Limb (tissue), 2 donors: ENCODE measurements around the gene MST1.
A peak's percentile ranks its signal among the peaks of the same experiment; 100 is the strongest.

Experiments used
- DNase-seq, 2 donors: peaks; one replicate each; pipeline ENCODE4 v3.0.0-alpha.2; 2016; ENCODE audit errors: extremely low spot score in 2 of 2

Gene MST1

GRCh38 chr3:49718858-49719213 is 29.6 kb upstream of the MST1 start:
- DNase-seq: no peak

GRCh38 chr3:49717959-49718857 is 28.9 kb upstream of the MST1 start:
- DNase-seq: no peak

- DNase-seq: no peak
Measured at GRCh38 chr3:49717211-49717958, 28.1 kb upstream of the MST1 start.

- no peak for DNase-seq
Measured at GRCh38 chr3:49716691-49717210, 27.5 kb upstream of the MST1 start.

- no peak for DNase-seq
Measured at GRCh38 chr3:49716169-49716568, 26.9 kb upstream of the MST1 start.

- DNase-seq: peak in 1 of 2 donors; percentile 27
Measured at GRCh38 chr3:49715611-49716121, 26.4 kb upstream of the MST1 start.

GRCh38 chr3:49714728-49715550 is 25.7 kb upstream of the MST1 start:
- no peak for DNase-seq

- no peak for DNase-seq
Measured at GRCh38 chr3:49713336-49714105, 24.2 kb upstream of the MST1 start.

GRCh38 chr3:49712631-49713317 is 23.5 kb upstream of the MST1 start:
- peak in 1 of 2 donors; percentile 28 for DNase-seq

- DNase-seq: no peak
Measured at GRCh38 chr3:49712166-49712565, 22.9 kb upstream of the MST1 start.

- DNase-seq: peak in 1 of 2 donors; percentile 16
Measured at GRCh38 chr3:49711489-49711888, 22.2 kb upstream of the MST1 start.

GRCh38 chr3:49709852-49710251 is 20.6 kb upstream of the MST1 start:
- no peak for DNase-seq

GRCh38 chr3:49707113-49707480 is 17.8 kb upstream of the MST1 start:
- DNase-seq: no peak

GRCh38 chr3:49706456-49707112 is 17.3 kb upstream of the MST1 start:
- DNase-seq: no peak

- DNase-seq: no peak
Measured at GRCh38 chr3:49705390-49705960, 16.2 kb upstream of the MST1 start.

- no peak for DNase-seq
Measured at GRCh38 chr3:49704629-49705028, 15.4 kb upstream of the MST1 start.

GRCh38 chr3:49703956-49704355 is 14.7 kb upstream of the MST1 start:
- no peak for DNase-seq

GRCh38 chr3:49703443-49703927 is 14.2 kb upstream of the MST1 start:
- peak in 1 of 2 donors; percentile 69 for DNase-seq

- no peak for DNase-seq
Measured at GRCh38 chr3:49702672-49703071, 13.4 kb upstream of the MST1 start.
